Measurements from ENCODE around the gene MRPL12. TPM values are rescaled to one million over a fixed set of nuclear protein-coding genes. Genes with fewer than 3 reads are reported as not detected.

Gene MRPL12
- total RNA-seq, 1 donor from 2014 or later, result 87.9 TPM

DNA sequence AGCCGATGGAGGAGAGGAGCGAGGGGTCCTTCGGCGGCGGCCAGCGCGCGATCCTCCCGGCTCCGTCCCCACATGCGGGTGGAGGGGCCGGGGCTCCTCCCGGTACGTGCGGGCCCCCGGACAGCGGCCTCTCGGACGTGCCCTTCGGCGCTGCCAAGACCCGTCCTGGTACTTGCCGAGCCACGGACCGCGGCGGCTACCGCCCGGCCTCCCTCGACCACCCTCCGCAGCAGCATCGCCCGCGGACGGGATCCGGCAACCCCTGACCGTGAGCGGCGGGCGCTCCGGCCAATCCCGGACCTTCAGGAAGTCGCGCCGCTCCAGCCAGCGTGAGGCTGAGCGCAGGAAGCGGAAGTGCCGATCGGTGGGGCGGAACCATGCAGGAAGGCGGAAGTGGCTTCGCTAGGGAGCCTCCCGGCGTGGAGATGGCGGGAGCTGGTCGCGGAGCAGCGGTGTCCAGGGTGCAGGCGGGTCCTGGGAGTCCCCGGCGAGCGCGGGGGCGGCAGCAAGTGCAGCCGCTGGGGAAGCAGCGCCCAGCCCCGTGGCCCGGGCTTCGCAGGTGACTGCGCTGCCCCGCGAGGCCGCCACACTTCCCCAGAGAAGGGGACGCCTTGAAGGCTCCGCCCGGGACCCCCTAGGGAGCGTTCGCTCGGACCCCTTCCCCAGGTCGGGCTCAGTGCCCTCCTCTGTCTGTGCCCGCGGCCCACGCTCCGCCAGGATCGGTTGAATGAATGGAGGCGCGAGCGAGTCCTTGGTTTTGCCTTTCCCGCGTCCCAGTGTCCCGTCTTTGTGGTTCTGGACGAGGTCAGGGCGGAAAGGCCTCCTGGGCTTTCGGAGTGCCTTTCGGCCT lies 36.6 kb upstream of the MRPL12 start, which contains the start of the genes CCDC137 and OXLD1:
Gene CCDC137 (plus strand): TSS at position 396 of the 850 bp plus-strand sequence. CDS start 30 bp downstream, at position 426.
Gene OXLD1 (minus strand): TSS at position 264 of the 850 bp plus-strand sequence. CDS start 28 bp downstream, at position 236.
- TF ChIP-seq, protein P1, sequence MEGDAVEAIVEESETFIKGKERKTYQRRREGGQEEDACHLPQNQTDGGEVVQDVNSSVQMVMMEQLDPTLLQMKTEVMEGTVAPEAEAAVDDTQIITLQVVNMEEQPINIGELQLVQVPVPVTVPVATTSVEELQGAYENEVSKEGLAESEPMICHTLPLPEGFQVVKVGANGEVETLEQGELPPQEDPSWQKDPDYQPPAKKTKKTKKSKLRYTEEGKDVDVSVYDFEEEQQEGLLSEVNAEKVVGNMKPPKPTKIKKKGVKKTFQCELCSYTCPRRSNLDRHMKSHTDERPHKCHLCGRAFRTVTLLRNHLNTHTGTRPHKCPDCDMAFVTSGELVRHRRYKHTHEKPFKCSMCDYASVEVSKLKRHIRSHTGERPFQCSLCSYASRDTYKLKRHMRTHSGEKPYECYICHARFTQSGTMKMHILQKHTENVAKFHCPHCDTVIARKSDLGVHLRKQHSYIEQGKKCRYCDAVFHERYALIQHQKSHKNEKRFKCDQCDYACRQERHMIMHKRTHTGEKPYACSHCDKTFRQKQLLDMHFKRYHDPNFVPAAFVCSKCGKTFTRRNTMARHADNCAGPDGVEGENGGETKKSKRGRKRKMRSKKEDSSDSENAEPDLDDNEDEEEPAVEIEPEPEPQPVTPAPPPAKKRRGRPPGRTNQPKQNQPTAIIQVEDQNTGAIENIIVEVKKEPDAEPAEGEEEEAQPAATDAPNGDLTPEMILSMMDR (conservative IDR thresholded peaks at IDR 0.05), result no peak
- peak within 1 kb of the TSS; percentile 96 for H3K4me3 Mint-ChIP-seq
- H3K4me1 Mint-ChIP-seq (ENCODE audit: unreplicated experiment), result peaks cover 17% of the 10 kb centered on the region
- H3K9me3 Mint-ChIP-seq, result no peaks in the 10 kb centered on the region
- no peaks in the 10 kb centered on the region for H3K27me3 Mint-ChIP-seq
- peaks cover 3% of the 10 kb centered on the region for H3K36me3 Mint-ChIP-seq
- H3K27ac Mint-ChIP-seq, result peak within 1 kb of the TSS; percentile 86
- peak; percentile 97 for DNase-seq (ENCODE audit: extremely low spot score, unreplicated experiment)

DNA sequence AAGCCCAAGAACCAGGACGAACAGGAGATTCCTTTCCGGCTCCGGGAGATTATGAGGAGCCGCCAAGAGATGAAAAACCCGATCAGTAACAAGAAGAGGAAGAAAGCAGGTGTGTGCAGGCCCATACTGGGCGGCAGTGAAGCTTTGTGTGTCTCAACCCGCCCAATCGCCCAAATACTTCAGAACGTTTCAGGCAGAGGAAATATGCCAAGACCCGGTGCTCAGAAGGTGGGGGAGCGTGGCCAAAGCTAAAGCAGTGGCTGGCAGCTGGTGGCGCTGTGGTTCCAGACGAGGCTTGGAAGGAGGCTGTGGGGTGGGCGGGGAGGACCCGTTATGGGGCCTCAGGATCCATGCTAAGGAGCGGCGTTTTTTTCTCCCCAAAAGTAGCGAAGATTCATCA lies 35.4 kb upstream of the MRPL12 start:
- DNase-seq (ENCODE audit: extremely low spot score, unreplicated experiment), result no peak
- Mint-ChIP-seq H3K9me3 (no peaks in the 10 kb centered on the region), H3K27ac (no peak overlapping the region), H3K27me3 (no peaks in the 10 kb centered on the region), H3K4me3 (peak overlapping the region; percentile 92), H3K36me3 (peaks cover 3% of the 10 kb centered on the region), H3K4me1 (ENCODE audit: unreplicated experiment) (peaks cover 17% of the 10 kb centered on the region)
- TF ChIP-seq, protein P1 (conservative IDR thresholded peaks at IDR 0.05), result no peak

DNA sequence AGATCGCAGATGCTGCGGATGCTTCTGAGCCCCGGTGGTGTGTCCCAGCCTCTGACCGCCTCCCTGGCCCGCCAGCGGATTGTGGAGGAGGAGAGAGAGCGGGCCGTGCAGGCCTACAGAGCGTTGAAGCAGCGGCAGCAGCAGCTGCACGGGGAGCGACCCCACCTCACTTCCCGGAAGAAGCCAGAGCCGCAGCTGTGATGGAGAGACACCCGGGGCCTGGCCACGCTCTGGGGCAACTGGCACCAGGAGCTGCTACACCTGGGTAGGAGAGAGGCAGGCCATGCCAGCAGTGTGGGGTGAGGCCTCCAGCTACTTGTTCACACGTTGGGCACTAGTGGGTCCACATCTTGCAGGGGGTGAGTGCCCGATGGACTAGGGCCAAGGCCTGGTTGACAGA lies 30.7 kb upstream of the MRPL12 start:
- no peaks in the 10 kb centered on the region for H3K27me3 Mint-ChIP-seq
- no peak overlapping the region for H3K4me3 Mint-ChIP-seq
- H3K9me3 Mint-ChIP-seq, result no peaks in the 10 kb centered on the region
- no peak overlapping the region for H3K27ac Mint-ChIP-seq
- peaks cover 3% of the 10 kb centered on the region for H3K36me3 Mint-ChIP-seq
- DNase-seq (ENCODE audit: extremely low spot score, unreplicated experiment), result no peak
- TF ChIP-seq, protein P1 (conservative IDR thresholded peaks at IDR 0.05), result no peak
- peaks cover 18% of the 10 kb centered on the region for H3K4me1 Mint-ChIP-seq (ENCODE audit: unreplicated experiment)

DNA sequence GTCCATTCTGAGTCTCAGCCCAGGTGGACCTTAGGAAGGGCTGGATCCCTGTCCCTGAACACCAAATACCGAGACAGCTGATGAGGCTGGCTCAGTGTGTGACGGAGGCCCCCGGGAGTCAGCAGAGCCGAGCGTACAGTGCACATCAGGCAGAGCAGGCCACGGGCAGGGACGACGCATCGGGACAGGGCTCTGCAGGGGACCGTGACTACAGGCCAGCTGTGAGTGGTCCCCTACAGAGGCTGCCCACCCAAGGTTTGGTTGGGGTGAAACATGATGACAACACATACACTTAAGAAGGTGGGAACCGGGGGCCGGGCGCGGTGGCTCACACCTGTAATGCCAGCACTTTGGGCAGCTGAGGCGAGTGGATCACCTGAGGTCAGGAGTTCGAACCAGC lies 30.2 kb upstream of the MRPL12 start:
- peaks cover 3% of the 10 kb centered on the region for H3K36me3 Mint-ChIP-seq
- H3K4me3 Mint-ChIP-seq, result no peak overlapping the region
- TF ChIP-seq, protein P1 (conservative IDR thresholded peaks at IDR 0.05), result no peak

DNA sequence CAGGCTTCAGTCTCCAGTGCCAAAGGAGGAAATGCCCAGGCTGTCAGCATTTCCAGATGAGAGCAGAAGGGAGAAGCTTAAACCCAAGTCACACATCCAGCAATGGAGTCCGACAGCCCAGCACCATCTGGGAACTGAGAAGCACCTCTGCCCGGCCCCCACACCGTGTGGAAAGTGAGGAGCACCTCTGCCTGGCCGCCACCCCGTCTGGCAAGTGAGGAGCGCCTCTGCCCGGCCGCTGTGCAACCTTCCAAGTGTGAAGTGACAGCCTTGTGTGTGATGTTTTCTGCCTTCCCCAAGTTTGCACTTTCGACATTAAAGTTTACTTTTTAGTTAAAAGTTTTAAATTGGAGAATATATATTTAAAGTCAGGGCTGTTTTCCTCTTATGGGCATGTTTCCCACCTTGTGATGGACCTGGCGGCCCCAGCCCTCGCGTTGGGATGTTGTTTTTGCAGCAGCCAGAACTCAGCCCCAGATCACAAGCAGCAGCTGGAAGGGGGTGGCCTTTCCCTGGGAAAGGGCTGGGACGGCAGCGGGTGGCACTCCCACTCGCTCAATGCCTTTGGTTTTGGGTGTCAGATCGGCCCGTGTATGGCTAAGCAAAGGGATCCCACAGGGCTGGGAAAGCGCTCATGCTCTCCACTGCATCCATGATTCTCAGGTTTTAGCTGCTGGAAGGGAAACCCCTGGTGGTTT lies 29.5 kb upstream of the MRPL12 start:
- TF ChIP-seq, protein P1 (conservative IDR thresholded peaks at IDR 0.05), result no peak
- Mint-ChIP-seq H3K27me3 (no peaks in the 10 kb centered on the region), H3K4me1 (ENCODE audit: unreplicated experiment) (peaks cover 8% of the 10 kb centered on the region), H3K9me3 (no peaks in the 10 kb centered on the region), H3K4me3 (no peak overlapping the region), H3K27ac (no peak overlapping the region), H3K36me3 (no peaks in the 10 kb centered on the region)
- no peak for DNase-seq (ENCODE audit: extremely low spot score, unreplicated experiment)

More for the DNA sequence above, 30.2 kb upstream of the MRPL12 start:
- no peak for DNase-seq (ENCODE audit: extremely low spot score, unreplicated experiment)
- no peaks in the 10 kb centered on the region for H3K27me3 Mint-ChIP-seq
- no peaks in the 10 kb centered on the region for H3K9me3 Mint-ChIP-seq
- peaks cover 13% of the 10 kb centered on the region for H3K4me1 Mint-ChIP-seq (ENCODE audit: unreplicated experiment)
- H3K27ac Mint-ChIP-seq, result no peak overlapping the region

Measured in type B pancreatic cell (in vitro differentiated cells).